ENCODE results near the gene S100A14. TPM values are rescaled to one million over a fixed set of nuclear protein-coding genes. Genes with fewer than 3 reads are reported as not detected.

The S100A14 gene
- total and polyA plus RNA-seq, 2 of the 13 experiments (the other 11 are each of a cell fraction or from before 2014, with no cell fraction given) = 1.4 to 7.7 TPM

DNA sequence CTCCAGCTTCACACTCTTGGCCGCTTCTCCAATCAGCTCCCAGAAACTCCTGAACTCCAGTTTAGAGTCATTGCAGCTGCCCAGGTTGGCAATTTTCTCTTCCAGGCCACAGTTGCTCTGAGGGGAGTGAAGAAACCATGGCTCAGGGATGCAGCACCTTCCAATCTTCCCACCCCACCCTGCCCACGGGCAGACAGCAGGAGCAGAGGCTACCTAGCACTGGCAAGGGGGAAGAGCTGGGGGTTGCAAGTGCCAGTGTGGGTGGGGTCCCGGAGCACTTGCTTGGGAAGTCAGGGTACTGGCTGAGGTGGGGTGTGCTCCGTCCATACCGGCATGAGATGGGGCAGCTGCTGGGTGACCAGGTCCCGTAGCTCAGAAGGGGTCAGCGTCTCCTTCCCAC lies 1.2 kb downstream of the S100A14 start:
- in situ Hi-C loops (cut with HindIII; ENCODE audit: extremely low pct_ligation_motif_present, low pct_unique_long_range_greater_than_20kb) = no loop called here

More for the DNA sequence above, 1.2 kb downstream of the S100A14 start:
- Histone ChIP-seq H3K79me2 (ENCODE audit: insufficient read depth, low read length) (peaks cover 6% of the 10 kb centered on the region), H2AFZ (ENCODE audit: low read length) (no peak overlapping the region), H3K36me3 (replicated peaks in 1 of 2; ENCODE audit: control insufficient read depth in 1 of 2, insufficient read depth in 2 of 2, low read length in 2 of 2) (peaks cover 0 to 1% of the 10 kb centered on the region in 2 experiments; a peak in 1 of 5 replicates), H3K4me3 (replicated peaks in 1 of 3; ENCODE audit: insufficient read depth in 1 of 3, low read depth in 2 of 3, low read length in 3 of 3) (no peak overlapping the region), H3K27me3 (ENCODE audit: control insufficient read depth in 1 of 2, insufficient read depth in 2 of 2, low read length in 2 of 2) (no peaks in the 10 kb centered on the region), H3K9ac (ENCODE audit: insufficient read depth, low read depth, low read length) (no peak overlapping the region), H3K4me2 (ENCODE audit: low read depth, low read length) (no peak overlapping the region), H3K4me1 (ENCODE audit: insufficient read depth, low read length) (peaks cover 70% of the 10 kb centered on the region), H3K27ac (ENCODE audit: extremely low read length, insufficient read depth, low read length) (no peak overlapping the region), H4K20me1 (ENCODE audit: insufficient read depth, low read length) (no peaks in the 10 kb centered on the region), H3K9me3 (ENCODE audit: low read length) (no peaks in the 10 kb centered on the region)
- 89% methylated on average over 3 of the region's 7 CpGs for WGBS (ENCODE audit: low lambda C conversion rate)
- ChIA-PET CTCF (ENCODE audit: low intra/inter-chr PET ratio, low total read pairs) (no interaction called here), POLR2A (interaction anchor here (5.4 to 12.2 kb wide), 2 partner anchors 10 to 20 kb away, joined by 63 to 390 read pairs; partner anchors contain the start of genes CHTOP, S100A1 and S100A13)
- TF ChIP-seq TOE1 (CRISPR knock-in tag; IDR thresholded peaks at IDR 0.05) (no peak), ZNF572 (CRISPR knock-in tag; IDR thresholded peaks at IDR 0.05) (no peak), ATAD3A (CRISPR knock-in tag; IDR thresholded peaks at IDR 0.05) (no peak), CCDC6 (CRISPR knock-in tag; IDR thresholded peaks at IDR 0.05) (no peak), ZNF749 (CRISPR knock-in tag; IDR thresholded peaks at IDR 0.05; ENCODE audit: borderline replicate concordance) (no peak), ZBTB43 (CRISPR knock-in tag; conservative IDR thresholded peaks at IDR 0.05) (no peak), ZBTB4 (CRISPR knock-in tag; IDR thresholded peaks at IDR 0.05; ENCODE audit: borderline replicate concordance) (no peak), POLR2A (IDR thresholded peaks at IDR 0.05; ENCODE audit: insufficient read depth in 1 of 2, low read depth in 2 of 2, low read length in 2 of 2) (no peak), ZFP90 (CRISPR knock-in tag; IDR thresholded peaks at IDR 0.05; ENCODE audit: borderline replicate concordance) (no peak)
- TF ChIP-seq, protein P1, sequence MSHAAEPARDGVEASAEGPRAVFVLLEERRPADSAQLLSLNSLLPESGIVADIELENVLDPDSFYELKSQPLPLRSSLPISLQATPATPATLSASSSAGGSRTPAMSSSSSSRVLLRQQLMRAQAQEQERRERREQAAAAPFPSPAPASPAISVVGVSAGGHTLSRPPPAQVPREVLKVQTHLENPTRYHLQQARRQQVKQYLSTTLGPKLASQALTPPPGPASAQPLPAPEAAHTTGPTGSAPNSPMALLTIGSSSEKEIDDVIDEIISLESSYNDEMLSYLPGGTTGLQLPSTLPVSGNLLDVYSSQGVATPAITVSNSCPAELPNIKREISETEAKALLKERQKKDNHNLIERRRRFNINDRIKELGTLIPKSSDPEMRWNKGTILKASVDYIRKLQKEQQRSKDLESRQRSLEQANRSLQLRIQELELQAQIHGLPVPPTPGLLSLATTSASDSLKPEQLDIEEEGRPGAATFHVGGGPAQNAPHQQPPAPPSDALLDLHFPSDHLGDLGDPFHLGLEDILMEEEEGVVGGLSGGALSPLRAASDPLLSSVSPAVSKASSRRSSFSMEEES (CRISPR knock-in tag; IDR thresholded peaks at IDR 0.05) = no peak
- intact Hi-C loops (cut with micrococcal nuclease; ENCODE audit: unreplicated experiment) = no loop called here
- FAIRE-seq (no peak), DNase-seq (ENCODE audit: low spot score) (no peak), ATAC-seq (no peak)
- no TSS peak for BruUV-seq (replicated peaks)

All from HepG2 (cell line).